ENCODE measurements around the gene FREM2.

The FREM2 gene

GRCh38 chr13:38862443-38862842 is 175.6 kb downstream of the FREM2 start:
- no peak for TF ChIP-seq CTCF (IDR thresholded peaks at IDR 0.05; ENCODE audit: low read depth, low read length, missing control alignments)
- no peak for DNase-seq (ENCODE audit: low read depth)
- H3K4me3 ChIP-seq (ENCODE audit: low read depth, low read length): no peak overlapping the region

GRCh38 chr13:38863536-38863935 is 176.7 kb downstream of the FREM2 start:
- no peak overlapping the region for H3K4me3 ChIP-seq (ENCODE audit: low read depth, low read length)
- no peak for TF ChIP-seq CTCF (IDR thresholded peaks at IDR 0.05; ENCODE audit: low read depth, low read length, missing control alignments)
- DNase-seq (ENCODE audit: low read depth): no peak

GRCh38 chr13:38866649-38867048 is 179.8 kb downstream of the FREM2 start:
- no peak for DNase-seq (ENCODE audit: low read depth)
- H3K4me3 ChIP-seq (ENCODE audit: low read depth, low read length): no peak overlapping the region
- TF ChIP-seq CTCF (IDR thresholded peaks at IDR 0.05; ENCODE audit: low read depth, low read length, missing control alignments): no peak

GRCh38 chr13:38868399-38868798 is 181.5 kb downstream of the FREM2 start:
- no peak for DNase-seq (ENCODE audit: low read depth)
- no peak for TF ChIP-seq CTCF (IDR thresholded peaks at IDR 0.05; ENCODE audit: low read depth, low read length, missing control alignments)
- no peak overlapping the region for H3K4me3 ChIP-seq (ENCODE audit: low read depth, low read length)

GRCh38 chr13:38868870-38869269 is 182.0 kb downstream of the FREM2 start:
- no peak for DNase-seq (ENCODE audit: low read depth)
- TF ChIP-seq CTCF (IDR thresholded peaks at IDR 0.05; ENCODE audit: low read depth, low read length, missing control alignments): no peak
- H3K4me3 ChIP-seq (ENCODE audit: low read depth, low read length): no peak overlapping the region

- no peak for DNase-seq (ENCODE audit: low read depth)
- H3K4me3 ChIP-seq (ENCODE audit: low read depth, low read length): no peak overlapping the region
- no peak for TF ChIP-seq CTCF (IDR thresholded peaks at IDR 0.05; ENCODE audit: low read depth, low read length, missing control alignments)
Measured at GRCh38 chr13:38871275-38871674, 184.4 kb downstream of the FREM2 start.

- peak; percentile 67 for TF ChIP-seq CTCF (IDR thresholded peaks at IDR 0.05; ENCODE audit: low read depth, low read length, missing control alignments)
- H3K4me3 ChIP-seq (ENCODE audit: low read depth, low read length): no peak overlapping the region
- DNase-seq (ENCODE audit: low read depth): peak; percentile 7
Measured at GRCh38 chr13:38872693-38873092, 185.8 kb downstream of the FREM2 start.
